Esophagus squamous epithelium (tissue), 4 donors: ENCODE measurements around the gene AXL.

ENCODE experiments used
- CTCF ChIP-seq, 6 experiments: fragments of 450-650 bp in 4 of 6; fragments of 200-600 bp in 2 of 6; sonication (generic) in 2 of 6; IDR thresholded peaks; one replicate each; pipeline ENCODE4 v1.5.1; 2016 to 2019; ENCODE audit warnings: antibody characterized with exemption in 6 of 6, mild to moderate bottlenecking in 4 of 6, moderate library complexity in 4 of 6
- POLR2A ChIP-seq, 4 donors: fragments of 450-650 bp; IDR thresholded peaks; one replicate each; pipeline ENCODE4 v1.6.1; 2017; ENCODE audit warnings: antibody characterized with exemption in 4 of 4, mild to moderate bottlenecking in 4 of 4, moderate library complexity in 3 of 4

- TF ChIP-seq POLR2A (IDR thresholded peaks at IDR 0.05) (no peak), CTCF (IDR thresholded peaks at IDR 0.05) (no peak)
These were observed 791 bp upstream of the AXL start for GRCh38 chr19:41218249-41218614.
